Thymus (tissue), 11 donors: ENCODE measurements around the gene CLEC16A. TPM values are rescaled to one million over a fixed set of nuclear protein-coding genes. Genes with fewer than 3 reads are reported as not detected.

Experiments used
- DNase-seq, 9 donors: peaks; one replicate each; pipeline ENCODE4 v3.0.0-alpha.2; 2013; ENCODE audit warnings: low spot score in 9 of 9, low read depth in 6 of 9, missing footprints in 1 of 9
- H3K27ac ChIP-seq, 2 donors: one replicate each; pipeline ENCODE4 v1.5.1; 2013; ENCODE audit warnings: control low read depth in 1 of 2, low read depth in 1 of 2, low read length in 1 of 2, mild to moderate bottlenecking in 1 of 2, moderate library complexity in 1 of 2
- H3K27me3 ChIP-seq, 2 donors: one replicate each; pipeline ENCODE4 v1.5.1; 2013; ENCODE audit warnings: low read length in 1 of 2; ENCODE audit not compliant: control insufficient read depth in 2 of 2, insufficient read depth in 1 of 2
- H3K36me3 ChIP-seq, 2 donors: one replicate each; pipeline ENCODE4 v1.5.1; 2013; ENCODE audit warnings: low read length in 1 of 2, mild to moderate bottlenecking in 1 of 2, moderate library complexity in 1 of 2; ENCODE audit not compliant: control insufficient read depth in 2 of 2, insufficient read depth in 2 of 2
- H3K4me1 ChIP-seq, 2 donors: one replicate each; pipeline ENCODE4 v1.5.1; 2013; ENCODE audit warnings: low read length in 2 of 2; ENCODE audit not compliant: control insufficient read depth in 2 of 2, insufficient read depth in 2 of 2
- H3K4me3 ChIP-seq, 2 donors: one replicate each; pipeline ENCODE4 v1.5.1; 2013; ENCODE audit warnings: low read length in 2 of 2, control low read depth in 1 of 2, mild to moderate bottlenecking in 1 of 2
- H3K9me3 ChIP-seq, 2 donors: one replicate each; pipeline ENCODE4 v1.5.1; 2013; ENCODE audit warnings: low read length in 1 of 2, mild to moderate bottlenecking in 1 of 2; ENCODE audit not compliant: control insufficient read depth in 2 of 2, insufficient read depth in 1 of 2
- WGBS: extraction: QIAGEN DNeasy Blood & Tissue Kit; methylation state at CpG from one replicate; pipeline ENCODE4 v1.1.7; 2013; 5-methylcytosine and 5-hydroxymethylcytosine counted together
- polyA plus RNA-seq: library from polyadenylated mRNA; stranded (reverse); fragments of 200-250 nt; gene quantifications from one replicate; pipeline ENCODE4 v1.2.3, GENCODE V29; 2013
- total RNA-seq: library from RNA; stranded (reverse); fragments of 120-200 nt; gene quantifications from one replicate; pipeline ENCODE4 v1.2.4, GENCODE V29; 2013
- donor health status: healthy.

The CLEC16A gene
- total and polyA plus RNA-seq, 2 donors, result 18.8 to 19.9 TPM

GRCh38 chr16:11020388-11020787 lies 76.0 kb downstream of the CLEC16A start:
- peaks cover 12 to 26% of the 10 kb centered on the region in 2 donors for H3K4me1 ChIP-seq
- H3K27ac ChIP-seq, result no peak overlapping the region
- H3K4me3 ChIP-seq, result no peak overlapping the region
- H3K36me3 ChIP-seq, result peaks cover 23 to 24% of the 10 kb centered on the region in 2 donors
- H3K9me3 ChIP-seq, result peaks cover 0 to 4% of the 10 kb centered on the region in 2 donors
- no peak for DNase-seq
- 99% methylated on average over 4 of the region's 4 CpGs for WGBS
- no peaks in the 10 kb centered on the region for H3K27me3 ChIP-seq

- no peaks in the 10 kb centered on the region for H3K27me3 ChIP-seq
- DNase-seq, result no peak
- H3K36me3 ChIP-seq, result peaks cover 28 to 30% of the 10 kb centered on the region in 2 donors
- WGBS, result 96% methylated on average over 7 of the region's 7 CpGs
- peaks cover 8 to 20% of the 10 kb centered on the region in 2 donors for H3K4me1 ChIP-seq
- no peak overlapping the region for H3K4me3 ChIP-seq
- H3K27ac ChIP-seq, result no peak overlapping the region
- H3K9me3 ChIP-seq, result peaks cover 0 to 4% of the 10 kb centered on the region in 2 donors
Measured at GRCh38 chr16:11020792-11021551, 76.6 kb downstream of the CLEC16A start.

GRCh38 chr16:11022002-11022401 lies 77.6 kb downstream of the CLEC16A start:
- Histone ChIP-seq H3K36me3 (peaks cover 33 to 35% of the 10 kb centered on the region in 2 donors), H3K9me3 (peaks cover 5 to 8% of the 10 kb centered on the region in 2 donors), H3K4me1 (peaks cover under 1 to 10% of the 10 kb centered on the region in 2 donors), H3K27ac (no peak overlapping the region), H3K27me3 (no peaks in the 10 kb centered on the region), H3K4me3 (no peak overlapping the region)
- 98% methylated on average over 3 of the region's 3 CpGs for WGBS
- DNase-seq, result no peak

- H3K9me3 ChIP-seq, result peaks cover 8 to 11% of the 10 kb centered on the region in 2 donors
- WGBS, result 99% methylated on average over 3 of the region's 3 CpGs
- no peak overlapping the region for H3K27ac ChIP-seq
- H3K4me1 ChIP-seq, result peaks cover 0 to 4% of the 10 kb centered on the region in 2 donors
- no peak overlapping the region for H3K4me3 ChIP-seq
- H3K27me3 ChIP-seq, result no peaks in the 10 kb centered on the region
- H3K36me3 ChIP-seq, result peaks cover 36 to 38% of the 10 kb centered on the region in 2 donors
- no peak for DNase-seq
Measured at GRCh38 chr16:11023262-11024039, 79.1 kb downstream of the CLEC16A start.

GRCh38 chr16:11024333-11025053 lies 80.1 kb downstream of the CLEC16A start:
- WGBS, result 98% methylated on average over 9 of the region's 9 CpGs
- Histone ChIP-seq H3K27me3 (no peaks in the 10 kb centered on the region), H3K4me3 (no peak overlapping the region), H3K4me1 (peaks cover 0 to 4% of the 10 kb centered on the region in 2 donors), H3K36me3 (peaks cover 42 to 43% of the 10 kb centered on the region in 2 donors), H3K27ac (no peak overlapping the region), H3K9me3 (peaks cover 8 to 11% of the 10 kb centered on the region in 2 donors)
- DNase-seq, result no peak

- WGBS, result 95% methylated on average over 3 of the region's 3 CpGs
- Histone ChIP-seq H3K27me3 (no peaks in the 10 kb centered on the region), H3K4me1 (peaks cover 0 to 4% of the 10 kb centered on the region in 2 donors), H3K27ac (no peak overlapping the region), H3K4me3 (no peak overlapping the region), H3K36me3 (peaks cover 39 to 44% of the 10 kb centered on the region in 2 donors), H3K9me3 (peaks cover 8 to 11% of the 10 kb centered on the region in 2 donors)
- no peak for DNase-seq
Measured at GRCh38 chr16:11025120-11025531, 80.8 kb downstream of the CLEC16A start.

- Histone ChIP-seq H3K9me3 (peaks cover 6 to 11% of the 10 kb centered on the region in 2 donors), H3K4me1 (peaks cover 6 to 30% of the 10 kb centered on the region in 2 donors), H3K27me3 (no peaks in the 10 kb centered on the region), H3K27ac (no peak overlapping the region), H3K4me3 (no peak overlapping the region), H3K36me3 (peaks cover 46 to 52% of the 10 kb centered on the region in 2 donors)
- DNase-seq, result no peak
Measured at GRCh38 chr16:11029948-11030347, 85.6 kb downstream of the CLEC16A start.

- H3K4me1 ChIP-seq, result peaks cover 6 to 34% of the 10 kb centered on the region in 2 donors
- no peak for DNase-seq
- 99% methylated on average over 7 of the region's 7 CpGs for WGBS
- H3K9me3 ChIP-seq, result peaks cover 4 to 11% of the 10 kb centered on the region in 2 donors
- H3K36me3 ChIP-seq, result peaks cover 45% of the 10 kb centered on the region in 2 donors
- H3K4me3 ChIP-seq, result no peak overlapping the region
- no peak overlapping the region for H3K27ac ChIP-seq
- H3K27me3 ChIP-seq, result no peaks in the 10 kb centered on the region
Measured at GRCh38 chr16:11030990-11031510, 86.7 kb downstream of the CLEC16A start.
